Testis (tissue), 3 donors: ENCODE results near the gene IRF2. TPM values are rescaled to one million over a fixed set of nuclear protein-coding genes. Genes with fewer than 3 reads are reported as not detected.

ENCODE experiments used
- DNase-seq: peaks from one replicate; pipeline ENCODE4 v3.0.0-alpha.2; 2019
- H3K27ac ChIP-seq, 2 donors: fragments of 200-600 bp; sonication (generic); one replicate each; pipeline ENCODE4 v1.5.1; 2019
- H3K27me3 ChIP-seq: fragments of 200-600 bp; sonication (generic); one replicate; pipeline ENCODE4 v1.5.1; 2019
- H3K36me3 ChIP-seq: fragments of 200-600 bp; sonication (generic); one replicate; pipeline ENCODE4 v1.5.1; 2017; ENCODE audit warnings: low read depth; ENCODE audit errors: missing control alignments
- H3K4me1 ChIP-seq: fragments of 200-600 bp; sonication (generic); one replicate; pipeline ENCODE4 v1.5.1; 2019
- H3K4me3 ChIP-seq, 2 donors: fragments of 200-600 bp; sonication (generic); one replicate each; pipeline ENCODE4 v1.5.1; 2017 to 2019
- H3K9me3 ChIP-seq: fragments of 200-600 bp; sonication (generic); one replicate; pipeline ENCODE4 v1.5.1; 2017
- POLR2A ChIP-seq: fragments of 450-650 bp; IDR thresholded peaks from one replicate; pipeline ENCODE4 v1.6.1; 2017; ENCODE audit warnings: antibody characterized with exemption, mild to moderate bottlenecking, moderate library complexity
- WGBS, 2 donors: methylation state at CpG; one replicate each; pipeline ENCODE4 v1.1.5; 2018; 5-methylcytosine and 5-hydroxymethylcytosine counted together
- intact Hi-C: fragments of 100-400 bp; cut with DNase I; formaldehyde crosslinking; loops from one replicate; pipeline ENCODE4 v1.15.1; 2023; ENCODE audit warnings: low total_unique reads
- polyA plus RNA-seq: library from polyadenylated mRNA; stranded (reverse); fragments of 350-450 nt; fragmentation: Illumina TruSeq; extraction: RNeasy Lipid Tissue Mini Kit (QIAGEN cat#74804); gene quantifications from one replicate; pipeline ENCODE4 v1.2.3, GENCODE V29; 2014; ENCODE audit warnings: low read depth, low replicate concordance; ENCODE audit not compliant: insufficient read depth
- total RNA-seq, 2 donors: library from RNA; depleted of rRNA; stranded (reverse); fragments of >200 nt; gene quantifications; one replicate each; pipeline ENCODE4 v1.2.3, GENCODE V29; 2016
- TF ChIP-seq, protein P1 (sequence below), 3 experiments: fragments of 450-650 bp in 2 of 3; fragments of 200-600 bp in 1 of 3; sonication (generic) in 1 of 3; IDR thresholded peaks; one replicate each; pipeline ENCODE4 v1.5.1; 2016 to 2019; ENCODE audit warnings: antibody characterized with exemption in 3 of 3, mild to moderate bottlenecking in 2 of 3, moderate library complexity in 1 of 3

The IRF2 gene
- total and polyA plus RNA-seq, 3 donors from 2014 or later, result 13.0 to 22.3 (median 16.1) TPM

DNA sequence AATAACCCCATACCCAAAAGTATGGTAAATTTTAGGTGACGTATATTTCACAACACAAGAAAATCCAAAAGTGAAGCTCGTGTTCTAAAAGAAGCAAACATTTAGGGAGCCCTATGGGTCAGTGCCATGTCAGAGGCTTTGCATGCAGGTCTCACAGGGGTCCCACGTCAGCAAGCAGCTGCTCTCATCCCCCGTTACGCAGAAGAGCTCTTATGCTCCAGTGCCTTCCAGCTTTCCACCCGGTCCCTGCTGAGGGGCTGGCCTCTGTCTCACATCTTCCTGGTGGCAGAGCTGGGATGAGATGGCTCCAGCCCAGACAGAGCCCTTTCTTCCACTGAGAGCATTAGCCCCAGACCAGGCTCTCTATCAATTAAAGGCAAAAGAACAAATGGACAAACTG, 82.0 kb downstream of the IRF2 start:
- Histone ChIP-seq H3K27me3 (no peaks in the 10 kb centered on the region), H3K36me3 (no peaks in the 10 kb centered on the region), H3K4me3 (no peak overlapping the region), H3K27ac (peak overlapping the region in 1 of 2 donors; percentile 73), H3K4me1 (peaks cover 8% of the 10 kb centered on the region), H3K9me3 (no peaks in the 10 kb centered on the region)
- TF ChIP-seq, protein P1, sequence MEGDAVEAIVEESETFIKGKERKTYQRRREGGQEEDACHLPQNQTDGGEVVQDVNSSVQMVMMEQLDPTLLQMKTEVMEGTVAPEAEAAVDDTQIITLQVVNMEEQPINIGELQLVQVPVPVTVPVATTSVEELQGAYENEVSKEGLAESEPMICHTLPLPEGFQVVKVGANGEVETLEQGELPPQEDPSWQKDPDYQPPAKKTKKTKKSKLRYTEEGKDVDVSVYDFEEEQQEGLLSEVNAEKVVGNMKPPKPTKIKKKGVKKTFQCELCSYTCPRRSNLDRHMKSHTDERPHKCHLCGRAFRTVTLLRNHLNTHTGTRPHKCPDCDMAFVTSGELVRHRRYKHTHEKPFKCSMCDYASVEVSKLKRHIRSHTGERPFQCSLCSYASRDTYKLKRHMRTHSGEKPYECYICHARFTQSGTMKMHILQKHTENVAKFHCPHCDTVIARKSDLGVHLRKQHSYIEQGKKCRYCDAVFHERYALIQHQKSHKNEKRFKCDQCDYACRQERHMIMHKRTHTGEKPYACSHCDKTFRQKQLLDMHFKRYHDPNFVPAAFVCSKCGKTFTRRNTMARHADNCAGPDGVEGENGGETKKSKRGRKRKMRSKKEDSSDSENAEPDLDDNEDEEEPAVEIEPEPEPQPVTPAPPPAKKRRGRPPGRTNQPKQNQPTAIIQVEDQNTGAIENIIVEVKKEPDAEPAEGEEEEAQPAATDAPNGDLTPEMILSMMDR (IDR thresholded peaks at IDR 0.05), result no peak
- TF ChIP-seq POLR2A, result no peak
- WGBS, 2 donors, result 83 to 88% methylated on average over 6 of the region's 6 CpGs
- intact Hi-C loops, result loop anchor here (10.0 kb wide), 2 partner anchors 48 to 82 kb away; partner anchors contain the start of gene IRF2
- no peak for DNase-seq

DNA sequence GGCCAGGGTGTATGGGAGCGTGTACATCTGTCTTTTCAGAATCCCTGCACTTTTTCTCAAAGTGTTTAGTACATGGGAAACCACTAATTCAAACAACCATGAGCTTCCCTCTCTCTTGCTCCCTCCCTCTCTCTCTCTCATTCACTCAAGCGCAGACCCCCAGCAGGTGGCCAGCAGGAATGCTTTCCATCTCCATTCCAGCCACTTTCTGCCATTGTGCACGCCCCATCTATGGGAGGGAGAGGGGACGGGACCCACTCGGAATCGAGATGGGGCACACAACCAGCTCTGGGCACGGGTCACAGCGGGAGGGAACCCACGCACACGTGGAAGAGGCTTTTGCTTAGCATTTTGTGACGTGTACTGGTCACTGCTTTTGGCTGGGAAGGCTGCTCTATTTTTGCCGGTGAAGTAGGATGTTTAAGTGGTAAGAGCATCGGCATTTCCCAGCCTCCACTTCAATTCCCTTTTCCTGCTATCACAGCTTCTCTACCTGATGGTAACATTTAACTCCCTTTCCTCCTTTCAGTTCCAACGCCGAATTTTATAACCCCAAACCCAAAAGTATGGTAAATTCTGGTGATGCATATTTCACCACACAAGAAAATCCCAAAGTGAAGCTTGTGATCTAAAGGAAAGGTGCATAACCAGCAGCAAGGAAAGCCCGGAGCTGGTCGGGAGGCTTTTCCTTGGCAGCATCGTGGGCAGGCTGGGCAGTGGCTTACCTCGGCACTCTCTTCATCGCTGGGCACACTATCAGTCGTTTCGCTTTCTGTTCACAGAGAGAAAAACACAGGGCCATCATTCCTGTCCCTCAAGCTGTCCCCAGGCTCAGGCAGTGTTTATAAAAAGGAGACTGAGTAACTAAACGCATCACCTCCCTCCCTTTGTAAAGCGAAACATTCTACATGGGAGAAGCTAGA, 84.1 kb downstream of the IRF2 start:
- H3K4me1 ChIP-seq, result peaks cover 5% of the 10 kb centered on the region
- DNase-seq, result no peak
- H3K27me3 ChIP-seq, result no peaks in the 10 kb centered on the region
- 80 to 90% methylated on average over 21 to 24 of the region's 24 CpGs for WGBS, 2 donors
- no peaks in the 10 kb centered on the region for H3K9me3 ChIP-seq
- intact Hi-C loops, result loop anchor here (10.0 kb wide), 2 partner anchors 45 to 85 kb away; partner anchors contain the start of gene IRF2
- no peak overlapping the region for H3K27ac ChIP-seq
- TF ChIP-seq, protein P1 (IDR thresholded peaks at IDR 0.05), result no peak
- no peak for TF ChIP-seq POLR2A
- H3K4me3 ChIP-seq, result no peak overlapping the region
- H3K36me3 ChIP-seq, result no peaks in the 10 kb centered on the region

DNA sequence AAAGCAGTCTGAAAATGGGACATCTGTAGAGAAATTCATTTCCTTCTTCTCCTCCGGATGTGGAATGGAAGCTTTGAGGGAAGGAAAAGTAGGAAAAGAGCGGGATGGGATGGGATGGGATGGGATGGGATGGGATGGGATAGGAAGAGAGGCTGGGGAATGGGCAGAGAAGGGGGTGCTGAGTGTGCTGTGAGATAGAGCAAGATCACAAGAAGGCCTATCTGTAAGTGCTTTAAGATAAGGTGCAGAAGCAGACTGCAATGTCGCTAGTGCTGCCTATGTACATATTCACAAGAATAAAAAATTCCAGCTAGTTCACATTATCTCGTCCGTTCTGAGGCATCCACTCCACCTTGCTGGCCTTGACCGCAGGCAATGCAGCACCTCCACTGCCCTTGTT, 86.2 kb downstream of the IRF2 start:
- WGBS, 2 donors, result 76 to 80% methylated on average over 6 of the region's 6 CpGs

DNA sequence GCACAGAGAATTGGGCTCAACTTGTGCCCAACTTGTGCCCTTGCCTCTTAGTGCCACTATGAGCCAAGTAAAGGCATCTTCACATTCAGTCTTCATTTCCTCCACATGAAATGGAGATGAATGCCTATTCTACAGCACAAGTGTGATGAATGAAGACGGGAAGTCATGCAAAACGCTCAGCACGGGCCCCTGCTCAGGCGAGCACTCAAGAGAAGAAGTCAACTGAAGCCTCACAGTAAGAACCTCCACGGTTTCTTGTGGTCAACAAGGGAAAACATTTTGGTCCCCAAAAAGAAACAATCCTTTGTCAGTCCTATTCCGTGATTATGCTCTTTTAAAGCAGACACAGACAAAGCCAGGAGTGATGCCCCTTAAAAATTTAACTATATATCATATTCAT, 87.0 kb downstream of the IRF2 start:
- Histone ChIP-seq H3K4me3 (no peak overlapping the region), H3K27me3 (no peaks in the 10 kb centered on the region), H3K9me3 (no peaks in the 10 kb centered on the region), H3K27ac (peak overlapping the region in 1 of 2 donors; percentile 47), H3K4me1 (peaks cover 22% of the 10 kb centered on the region), H3K36me3 (no peaks in the 10 kb centered on the region)
- intact Hi-C loops, result no loop called here
- whole genome bisulfite sequencing, 2 donors, result 83 to 85% methylated on average over 6 of the region's 6 CpGs
- TF ChIP-seq, protein P1 (IDR thresholded peaks at IDR 0.05), result no peak
- no peak for TF ChIP-seq POLR2A
- DNase-seq, result no peak

More for the DNA sequence above, 86.2 kb downstream of the IRF2 start:
- H3K36me3 ChIP-seq, result no peaks in the 10 kb centered on the region
- H3K9me3 ChIP-seq, result no peaks in the 10 kb centered on the region
- TF ChIP-seq, protein P1 (IDR thresholded peaks at IDR 0.05), result no peak
- no peak for TF ChIP-seq POLR2A
- intact Hi-C loops, result no loop called here
- no peak overlapping the region for H3K4me3 ChIP-seq
- no peaks in the 10 kb centered on the region for H3K27me3 ChIP-seq
- H3K27ac ChIP-seq, result no peak overlapping the region
- H3K4me1 ChIP-seq, result peaks cover 22% of the 10 kb centered on the region
- DNase-seq, result no peak
